Osteoblast (primary cell): ENCODE data around the gene ABHD8. TPM values are rescaled to one million over a fixed set of nuclear protein-coding genes. Genes with fewer than 3 reads are reported as not detected.
A peak's percentile ranks its signal among the peaks of the same experiment; 100 is the strongest.
"Not testable (repeated sequence)": the region's sequence is repeated elsewhere in the genome, so short reads cannot be mapped to it uniquely, and the experiment has no call there.

Source experiments
- DNase-seq: peaks from one replicate; pipeline ENCODE4 v3.0.0; 2011; ENCODE audit warnings: low spot score, mixed read lengths; ENCODE audit not compliant: insufficient read length; ENCODE audit errors: missing footprints
- H2AFZ ChIP-seq: 2 replicates; pipeline ENCODE4 v1.6.0; 2011; ENCODE audit warnings: mild to moderate bottlenecking, low read length
- H3K27ac ChIP-seq: 2 replicates; pipeline ENCODE4 v1.5.1; 2011; ENCODE audit warnings: mild to moderate bottlenecking, low read depth, low read length, moderate library complexity
- H3K27me3 ChIP-seq: 2 replicates; pipeline ENCODE4 v1.6.0; 2012; ENCODE audit warnings: mild to moderate bottlenecking, control low read depth, inconsistent platforms, low read length, moderate library complexity; ENCODE audit not compliant: insufficient read depth
- H3K36me3 ChIP-seq: 2 replicates; pipeline ENCODE4 v1.5.1; 2011; ENCODE audit warnings: mild to moderate bottlenecking, low read length, control low read depth, moderate library complexity; ENCODE audit not compliant: insufficient read depth
- H3K4me1 ChIP-seq: 2 replicates; pipeline ENCODE4 v1.5.1; 2011; ENCODE audit warnings: mild to moderate bottlenecking, low read length, control low read depth, moderate library complexity; ENCODE audit not compliant: insufficient read depth
- H3K4me2 ChIP-seq: 2 replicates; pipeline ENCODE4 v1.6.0; 2011; ENCODE audit warnings: mild to moderate bottlenecking, low read length; ENCODE audit not compliant: insufficient read depth
- H3K4me3 ChIP-seq: fragments of 200-600 bp; sonication (generic); 3 replicates; pipeline ENCODE4 v1.5.1; 2012; ENCODE audit warnings: mild to moderate bottlenecking, low read length, inconsistent platforms; ENCODE audit not compliant: insufficient read depth
- H3K79me2 ChIP-seq: 2 replicates; pipeline ENCODE4 v1.6.0; 2012; ENCODE audit warnings: mild to moderate bottlenecking, low read length, control low read depth, inconsistent platforms; ENCODE audit not compliant: insufficient read depth
- H3K9me3 ChIP-seq: 2 replicates; pipeline ENCODE4 v1.5.1; 2011; ENCODE audit warnings: low read depth, low read length, control low read depth
- H4K20me1 ChIP-seq: 2 replicates; pipeline ENCODE4 v1.6.0; 2012; ENCODE audit warnings: mild to moderate bottlenecking, low read length, control low read depth; ENCODE audit not compliant: insufficient read depth
- CTCF ChIP-seq: IDR thresholded peaks from 2 replicates; pipeline ENCODE4 v1.5.1; 2011; ENCODE audit warnings: mild to moderate bottlenecking, low read depth, low read length, moderate library complexity; ENCODE audit errors: extremely low read depth
- total RNA-seq: library from RNA; depleted of rRNA; stranded (reverse); fragments of >200 nt; gene quantifications from 2 replicates; pipeline ENCODE4 v1.2.3, GENCODE V29; 2012

ABHD8 gene
- total RNA-seq, 1 donor = 14.8 TPM

DNA sequence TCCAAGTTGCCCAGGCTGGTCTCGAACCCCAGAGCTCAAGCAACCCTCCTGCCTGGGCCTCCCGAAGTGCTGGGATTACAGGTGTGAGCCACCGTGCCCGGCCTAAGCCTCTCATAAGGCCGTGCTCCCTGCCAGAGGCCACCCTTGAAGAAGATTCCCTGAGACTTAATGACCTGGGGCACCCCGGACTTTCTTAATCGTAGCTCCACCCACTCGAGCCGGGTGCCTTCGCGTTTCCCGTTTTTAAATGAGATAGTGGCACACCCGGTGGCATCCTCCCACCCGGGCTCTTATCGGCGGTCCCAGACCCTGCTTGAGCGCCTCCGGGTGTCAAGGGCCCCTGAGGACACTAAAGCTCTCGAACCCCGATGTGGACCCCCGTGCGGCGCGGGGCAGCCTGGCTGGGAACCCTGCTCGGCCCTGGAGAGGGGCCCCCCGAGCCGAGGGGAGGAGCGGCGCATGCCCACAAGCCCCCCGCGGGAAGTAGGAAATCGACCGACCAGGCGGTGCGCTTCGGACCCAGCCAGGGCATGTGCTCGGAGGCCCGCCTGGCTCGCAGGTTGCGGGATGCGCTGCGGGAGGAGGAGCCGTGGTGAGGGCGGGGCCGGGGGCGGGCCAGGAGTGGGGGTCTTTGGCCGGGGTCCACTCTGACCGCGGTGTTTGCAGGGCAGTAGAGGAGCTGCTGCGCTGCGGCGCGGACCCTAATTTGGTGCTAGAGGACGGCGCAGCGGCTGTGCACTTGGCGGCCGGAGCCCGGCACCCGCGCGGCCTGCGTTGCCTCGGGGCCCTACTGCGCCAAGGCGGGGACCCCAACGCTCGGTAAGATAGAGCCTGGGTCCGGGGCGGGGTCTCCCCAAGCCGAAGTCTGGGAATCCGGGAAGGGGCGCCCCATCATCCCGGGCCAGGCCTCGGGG is 21.6 kb downstream of the ABHD8 start, which contains the start of gene ANKLE1:
Gene ANKLE1, plus strand, starts transcription at position 511 of the 914 bp plus-strand sequence. Its CDS starts 20 bp downstream, at position 531.
- H3K36me3 ChIP-seq = peaks cover 2% of the 10 kb centered on the region
- peak within 1 kb of the TSS; percentile 84 for H3K4me2 ChIP-seq
- peak within 1 kb of the TSS; percentile 65 for H3K4me3 ChIP-seq
- peaks cover 7% of the 10 kb centered on the region for H3K4me1 ChIP-seq
- peak; percentile 76 for DNase-seq
- no peaks in the 10 kb centered on the region for H3K27me3 ChIP-seq
- TF ChIP-seq CTCF = no peak
- no peaks in the 10 kb centered on the region for H3K9me3 ChIP-seq
- H2AFZ ChIP-seq = peak within 1 kb of the TSS; percentile 77
- peaks cover 3% of the 10 kb centered on the region for H4K20me1 ChIP-seq
- no peaks in the 10 kb centered on the region for H3K79me2 ChIP-seq
- no peak within 1 kb of the TSS for H3K27ac ChIP-seq

DNA sequence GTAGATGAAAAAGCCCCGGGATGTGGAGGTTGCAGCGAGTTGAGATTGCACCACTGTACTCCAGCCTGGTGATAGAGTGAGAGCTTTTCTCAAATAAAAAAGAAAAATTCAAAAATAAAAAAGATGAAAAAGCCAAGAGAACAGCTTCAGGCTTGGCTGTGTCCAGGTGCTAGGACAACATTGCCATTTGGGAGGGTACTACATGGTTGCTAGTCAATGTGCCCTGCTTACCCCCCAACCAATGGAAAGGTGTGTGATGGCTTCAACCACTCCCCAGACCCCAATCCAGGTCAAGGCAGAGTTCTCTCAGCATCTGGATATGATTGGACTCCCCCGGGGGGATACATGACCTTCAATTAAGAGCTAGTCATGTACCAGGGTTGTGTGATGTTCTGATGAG is 23.8 kb downstream of the ABHD8 start:
- no peak overlapping the region for H3K4me3 ChIP-seq
- H3K36me3 ChIP-seq = peaks cover 21% of the 10 kb centered on the region
- H3K27ac ChIP-seq = no peak overlapping the region
- no peaks in the 10 kb centered on the region for H3K27me3 ChIP-seq
- H3K4me1 ChIP-seq = peaks cover 7% of the 10 kb centered on the region
- no peaks in the 10 kb centered on the region for H3K79me2 ChIP-seq
- DNase-seq = no peak
- H3K4me2 ChIP-seq = no peak overlapping the region
- H3K9me3 ChIP-seq = no peaks in the 10 kb centered on the region
- H4K20me1 ChIP-seq = peaks cover 3% of the 10 kb centered on the region
- no peak overlapping the region for H2AFZ ChIP-seq
- TF ChIP-seq CTCF = no peak

DNA sequence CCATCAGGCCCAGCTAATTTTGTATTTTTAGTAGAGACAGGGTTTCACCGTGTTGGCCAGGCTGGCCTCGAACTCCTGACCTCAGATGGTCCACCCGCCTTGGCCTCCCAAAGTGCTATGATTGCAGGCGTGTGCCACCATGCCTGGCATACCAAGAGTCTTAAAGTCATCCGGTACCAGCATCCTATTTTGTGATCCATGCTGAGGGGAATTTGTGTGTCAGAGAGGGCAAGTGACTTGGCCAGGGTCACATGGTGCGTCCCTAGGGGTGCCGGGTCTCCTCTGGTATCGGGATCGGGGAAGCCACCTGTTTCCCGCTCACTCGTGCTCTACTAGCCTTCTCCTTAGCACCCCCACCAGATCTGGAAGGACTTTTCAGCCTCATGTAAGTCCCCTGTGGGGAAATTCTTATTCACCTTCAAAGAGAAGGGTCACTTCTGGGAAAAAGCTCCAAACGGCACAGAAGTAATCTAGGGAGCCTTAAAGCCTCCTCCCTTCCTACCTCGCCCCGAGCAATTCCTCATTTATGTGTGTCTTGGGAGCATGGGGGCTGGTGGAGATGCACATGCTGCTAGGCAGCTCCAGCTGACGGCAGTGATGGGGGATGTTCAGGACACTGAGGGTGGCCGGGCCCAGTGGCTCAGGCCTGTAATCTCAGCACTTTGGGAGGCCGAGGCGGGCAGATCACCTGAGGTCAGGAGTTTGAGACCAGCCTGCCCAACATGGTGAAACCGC is 27.6 kb downstream of the ABHD8 start:
- peaks cover 3% of the 10 kb centered on the region for H4K20me1 ChIP-seq
- no peaks in the 10 kb centered on the region for H3K79me2 ChIP-seq
- no peak for TF ChIP-seq CTCF
- H3K4me2 ChIP-seq = no peak overlapping the region
- DNase-seq = no peak
- H3K4me3 ChIP-seq = no peak overlapping the region
- no peak overlapping the region for H2AFZ ChIP-seq
- H3K4me1 ChIP-seq = no peaks in the 10 kb centered on the region
- H3K27me3 ChIP-seq = no peaks in the 10 kb centered on the region
- H3K9me3 ChIP-seq = no peaks in the 10 kb centered on the region
- H3K27ac ChIP-seq = no peak overlapping the region
- peaks cover 38% of the 10 kb centered on the region for H3K36me3 ChIP-seq

- not testable (repeated sequence) for H3K4me3 ChIP-seq, H3K27ac ChIP-seq, H3K9me3 ChIP-seq, H4K20me1 ChIP-seq, H3K27me3 ChIP-seq, H3K4me1 ChIP-seq, H3K4me2 ChIP-seq, H3K79me2 ChIP-seq, DNase-seq, H2AFZ ChIP-seq
- H3K36me3 ChIP-seq = peaks cover 38% of the 10 kb centered on the region
Measured at GRCh38 chr19:17274892-17275291, 28.3 kb downstream of the ABHD8 start.
